Tibial nerve (tissue), 4 donors: ENCODE results near the gene NUP188.

Experiments used
- EP300 ChIP-seq, 2 donors: sonication (generic); formaldehyde crosslinking; IDR thresholded peaks; one replicate each; pipeline ENCODE4 v1.6.1; 2017; ENCODE audit warnings: antibody characterized with exemption in 2 of 2, mild to moderate bottlenecking in 1 of 2
- POLR2A ChIP-seq, 2 donors: fragments of 450-650 bp; IDR thresholded peaks; one replicate each; pipeline ENCODE4 v1.6.1; 2017; ENCODE audit warnings: antibody characterized with exemption in 2 of 2, mild to moderate bottlenecking in 2 of 2, moderate library complexity in 2 of 2
- TF ChIP-seq, protein P1 (sequence below), 5 experiments: fragments of 200-600 bp in 3 of 5; fragments of 450-650 bp in 2 of 5; sonication (generic) in 3 of 5; IDR thresholded peaks; one replicate each; pipeline ENCODE4 v1.5.1; 2016 to 2019; ENCODE audit warnings: antibody characterized with exemption in 5 of 5, mild to moderate bottlenecking in 3 of 5, moderate library complexity in 2 of 5

DNA sequence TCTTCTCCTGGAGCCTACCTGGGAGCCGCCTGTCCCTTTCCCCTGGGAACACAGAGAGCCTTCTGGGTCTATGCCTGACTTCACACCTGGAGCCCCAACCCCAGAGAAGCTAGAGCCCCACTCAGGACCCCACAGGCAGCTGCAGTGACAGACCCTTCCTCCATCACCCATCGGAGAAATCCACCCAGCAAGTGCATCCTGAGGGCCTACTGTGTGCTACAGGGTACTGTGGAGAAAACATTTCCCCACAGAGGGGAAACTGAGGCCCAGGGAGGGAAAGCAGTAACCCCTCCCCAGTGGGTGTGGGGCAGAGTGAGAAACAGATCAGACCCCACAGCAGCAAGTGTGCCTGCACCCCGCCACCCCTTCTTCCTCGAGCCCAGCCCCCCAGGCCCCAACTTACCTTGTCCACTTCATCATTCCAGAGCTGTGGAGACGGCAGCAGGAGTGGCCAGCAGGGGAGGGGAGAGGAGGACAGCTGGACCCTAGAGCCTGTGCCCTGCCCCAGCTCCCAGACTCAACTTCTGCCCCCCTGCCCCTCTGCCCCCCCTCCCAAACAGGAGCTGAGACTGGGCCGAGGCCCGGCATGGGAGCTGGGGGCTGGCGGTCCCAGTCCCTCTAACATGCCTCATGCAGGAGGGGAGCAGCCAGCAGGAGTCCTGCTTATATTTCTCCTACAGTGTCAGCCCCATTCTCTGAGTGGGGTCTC lies 62.9 kb downstream of the NUP188 start:
- TF ChIP-seq, protein P1, sequence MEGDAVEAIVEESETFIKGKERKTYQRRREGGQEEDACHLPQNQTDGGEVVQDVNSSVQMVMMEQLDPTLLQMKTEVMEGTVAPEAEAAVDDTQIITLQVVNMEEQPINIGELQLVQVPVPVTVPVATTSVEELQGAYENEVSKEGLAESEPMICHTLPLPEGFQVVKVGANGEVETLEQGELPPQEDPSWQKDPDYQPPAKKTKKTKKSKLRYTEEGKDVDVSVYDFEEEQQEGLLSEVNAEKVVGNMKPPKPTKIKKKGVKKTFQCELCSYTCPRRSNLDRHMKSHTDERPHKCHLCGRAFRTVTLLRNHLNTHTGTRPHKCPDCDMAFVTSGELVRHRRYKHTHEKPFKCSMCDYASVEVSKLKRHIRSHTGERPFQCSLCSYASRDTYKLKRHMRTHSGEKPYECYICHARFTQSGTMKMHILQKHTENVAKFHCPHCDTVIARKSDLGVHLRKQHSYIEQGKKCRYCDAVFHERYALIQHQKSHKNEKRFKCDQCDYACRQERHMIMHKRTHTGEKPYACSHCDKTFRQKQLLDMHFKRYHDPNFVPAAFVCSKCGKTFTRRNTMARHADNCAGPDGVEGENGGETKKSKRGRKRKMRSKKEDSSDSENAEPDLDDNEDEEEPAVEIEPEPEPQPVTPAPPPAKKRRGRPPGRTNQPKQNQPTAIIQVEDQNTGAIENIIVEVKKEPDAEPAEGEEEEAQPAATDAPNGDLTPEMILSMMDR (IDR thresholded peaks at IDR 0.05): no peak
- TF ChIP-seq POLR2A (IDR thresholded peaks at IDR 0.05): no peak
- TF ChIP-seq EP300 (IDR thresholded peaks at IDR 0.05): no peak
